Measurements from ENCODE around the gene SYT1.

DNA sequence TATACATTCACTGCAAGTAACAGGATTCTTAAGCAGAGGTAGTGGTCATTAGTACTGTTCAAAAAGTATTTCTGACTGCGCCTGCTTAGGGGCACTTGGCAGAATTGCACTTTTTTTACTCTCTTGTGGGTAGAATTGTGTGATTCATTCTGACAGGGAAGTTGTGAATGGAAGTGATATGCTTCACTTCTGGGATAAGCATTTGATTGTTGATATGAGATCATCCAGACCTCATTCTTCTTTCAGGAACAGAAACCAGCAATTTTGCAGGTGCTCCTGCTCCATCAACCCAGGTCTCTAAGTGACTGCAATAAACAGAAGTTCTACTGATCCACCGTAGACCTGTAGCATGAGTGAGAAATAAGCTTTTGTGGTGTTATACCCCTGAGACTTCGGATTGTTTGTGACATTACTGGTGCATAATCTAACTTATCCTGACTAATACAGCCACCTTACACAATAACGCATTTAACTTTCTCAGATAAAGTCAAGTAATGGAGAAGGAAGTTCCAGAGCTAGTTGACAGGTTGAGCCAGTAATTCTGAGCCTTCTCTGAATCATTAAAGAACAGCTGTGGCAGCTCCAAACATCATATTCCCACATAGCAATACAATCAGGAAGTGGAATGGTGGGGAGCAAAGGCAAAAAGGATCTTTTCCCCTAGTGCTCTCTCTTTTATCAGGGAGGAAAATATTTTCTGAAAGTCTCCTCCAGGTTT, 387.9 kb downstream of the SYT1 start:
- TF ChIP-seq, protein P1, sequence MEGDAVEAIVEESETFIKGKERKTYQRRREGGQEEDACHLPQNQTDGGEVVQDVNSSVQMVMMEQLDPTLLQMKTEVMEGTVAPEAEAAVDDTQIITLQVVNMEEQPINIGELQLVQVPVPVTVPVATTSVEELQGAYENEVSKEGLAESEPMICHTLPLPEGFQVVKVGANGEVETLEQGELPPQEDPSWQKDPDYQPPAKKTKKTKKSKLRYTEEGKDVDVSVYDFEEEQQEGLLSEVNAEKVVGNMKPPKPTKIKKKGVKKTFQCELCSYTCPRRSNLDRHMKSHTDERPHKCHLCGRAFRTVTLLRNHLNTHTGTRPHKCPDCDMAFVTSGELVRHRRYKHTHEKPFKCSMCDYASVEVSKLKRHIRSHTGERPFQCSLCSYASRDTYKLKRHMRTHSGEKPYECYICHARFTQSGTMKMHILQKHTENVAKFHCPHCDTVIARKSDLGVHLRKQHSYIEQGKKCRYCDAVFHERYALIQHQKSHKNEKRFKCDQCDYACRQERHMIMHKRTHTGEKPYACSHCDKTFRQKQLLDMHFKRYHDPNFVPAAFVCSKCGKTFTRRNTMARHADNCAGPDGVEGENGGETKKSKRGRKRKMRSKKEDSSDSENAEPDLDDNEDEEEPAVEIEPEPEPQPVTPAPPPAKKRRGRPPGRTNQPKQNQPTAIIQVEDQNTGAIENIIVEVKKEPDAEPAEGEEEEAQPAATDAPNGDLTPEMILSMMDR (IDR thresholded peaks at IDR 0.05): no peak
- TF ChIP-seq POLR2AphosphoS5 (IDR thresholded peaks at IDR 0.05): no peak
- no peak for TF ChIP-seq EP300 (IDR thresholded peaks at IDR 0.05)
- TF ChIP-seq POLR2A (IDR thresholded peaks at IDR 0.05): no peak

All from upper lobe of left lung (tissue), 4 donors.